Coronary artery (tissue), 2 donors: ENCODE measurements around the gene CATSPER4.

Experiments
- DNase-seq: peaks from one replicate; pipeline ENCODE4 v3.0.0-alpha.2; 2017; ENCODE audit warnings: low spot score
- H3K27ac ChIP-seq, 2 donors: fragments of 200-600 bp; sonication (generic); one replicate each; pipeline ENCODE4 v1.5.1; 2016 to 2019
- H3K4me3 ChIP-seq: fragments of 200-600 bp; sonication (generic); 2 replicates; pipeline ENCODE4 v1.5.1; 2016; ENCODE audit warnings: mild to moderate bottlenecking, moderate library complexity
- CTCF ChIP-seq: fragments of 200-600 bp; sonication (generic); IDR thresholded peaks from one replicate; pipeline ENCODE4 v1.5.1; 2019; ENCODE audit warnings: antibody characterized with exemption

The CATSPER4 gene

DNA sequence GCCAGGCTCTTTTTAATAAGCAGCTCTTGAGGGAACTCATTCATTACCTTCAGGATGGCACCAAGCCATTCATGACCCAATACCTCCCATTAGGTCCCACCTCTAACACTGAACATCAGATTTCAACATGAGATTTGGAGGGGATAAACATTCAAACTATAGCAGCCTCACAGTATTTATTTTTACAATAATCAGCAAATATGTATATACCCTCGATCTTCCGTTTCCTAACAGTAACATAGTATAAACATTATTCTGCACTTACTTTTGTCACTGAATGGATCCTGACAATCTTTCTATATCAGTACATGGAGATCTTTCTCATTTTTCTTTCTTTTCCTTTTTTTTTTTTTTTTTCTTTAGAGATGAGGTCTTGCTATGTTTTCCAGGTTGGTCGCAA lies 5.4 kb downstream of the CATSPER4 start:
- Histone ChIP-seq H3K4me3 (no peak overlapping the region), H3K27ac (no peak overlapping the region)
- TF ChIP-seq CTCF, result no peak
- no peak for DNase-seq

DNA sequence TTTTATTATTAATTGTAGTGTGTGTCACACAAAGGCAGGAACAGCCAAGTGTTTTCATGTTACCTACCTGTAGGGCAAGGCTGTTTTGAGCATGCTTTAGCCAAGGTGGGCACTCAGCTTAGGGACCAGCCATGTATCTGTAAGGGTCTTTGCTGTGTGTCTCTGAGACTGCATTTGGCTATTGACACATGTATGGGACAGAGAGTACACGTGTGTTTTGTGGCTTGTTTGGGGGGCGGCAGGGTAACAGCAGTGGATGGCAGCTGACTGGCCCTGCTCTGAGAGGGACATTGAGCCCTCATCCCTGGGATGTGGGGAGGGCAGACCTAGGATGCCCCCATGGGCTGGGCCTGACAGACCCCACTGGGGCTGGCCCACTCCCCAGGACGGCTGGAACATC lies 6.9 kb downstream of the CATSPER4 start:
- Histone ChIP-seq H3K4me3 (no peak overlapping the region), H3K27ac (no peak overlapping the region)
- no peak for TF ChIP-seq CTCF
- DNase-seq, result no peak

DNA sequence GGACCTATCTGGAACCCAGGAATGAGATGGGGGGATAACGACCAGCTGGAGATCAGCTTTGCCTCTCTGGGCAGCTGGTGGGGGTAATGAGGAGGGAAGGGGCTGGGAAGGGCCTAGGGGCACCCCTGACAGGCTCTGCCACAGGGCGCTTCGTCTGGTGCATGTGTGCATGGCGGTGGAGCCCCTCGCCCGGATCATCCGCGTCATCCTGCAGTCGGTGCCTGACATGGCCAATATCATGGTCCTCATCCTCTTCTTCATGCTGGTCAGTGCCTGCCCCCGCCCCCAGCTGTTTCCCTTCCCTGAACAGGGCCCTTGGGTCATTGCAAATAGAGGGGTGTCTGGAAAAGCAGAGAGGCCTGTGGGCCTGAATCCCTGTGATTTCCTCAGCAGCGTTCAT lies 7.4 kb downstream of the CATSPER4 start:
- H3K27ac ChIP-seq, result no peak overlapping the region
- H3K4me3 ChIP-seq, result no peak overlapping the region
- no peak for TF ChIP-seq CTCF
- no peak for DNase-seq

- TF ChIP-seq CTCF, result no peak
- H3K4me3 ChIP-seq, result no peak overlapping the region
- no peak overlapping the region for H3K27ac ChIP-seq
- no peak for DNase-seq
Observed at GRCh38 chr1:26200413-26200812, 10.0 kb downstream of the CATSPER4 start.

DNA sequence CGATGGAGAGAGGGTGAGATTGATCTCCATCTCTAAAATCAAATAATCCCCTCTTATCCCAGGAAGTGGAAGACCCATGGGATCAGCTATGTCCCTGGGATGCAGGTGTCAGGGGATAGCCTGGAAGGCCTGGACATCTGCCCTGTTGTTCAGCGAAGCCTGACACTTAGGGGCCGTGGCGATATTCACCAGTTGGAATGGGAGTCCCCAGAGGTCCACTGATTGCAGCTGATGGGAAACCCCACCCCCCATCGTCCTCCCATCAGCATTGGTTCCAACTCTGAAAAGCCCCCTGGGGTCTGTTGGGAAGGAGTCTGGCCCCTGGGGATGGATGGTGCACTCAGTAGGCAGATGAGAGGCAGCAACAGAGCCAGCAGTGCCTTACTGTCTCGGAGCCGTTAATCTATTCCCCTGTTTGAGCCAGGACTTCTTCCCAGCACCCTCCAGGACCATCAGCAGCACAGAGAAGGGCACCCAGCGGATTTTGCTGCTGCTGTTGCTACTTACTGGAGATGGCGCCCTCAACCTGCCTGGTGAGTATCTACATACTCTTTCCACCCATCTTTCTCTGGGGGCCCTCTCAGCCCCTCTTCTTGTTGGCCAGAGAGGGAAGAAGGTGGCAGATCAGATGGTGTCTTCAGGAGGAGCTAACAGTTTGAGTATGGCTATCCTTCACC lies 13.4 kb downstream of the CATSPER4 start:
- no peak overlapping the region for H3K4me3 ChIP-seq
- DNase-seq, result no peak
- no peak for TF ChIP-seq CTCF

GRCh38 chr1:26210147-26210870 lies 19.9 kb downstream of the CATSPER4 start:
- no peak for DNase-seq
- Histone ChIP-seq H3K4me3 (no peak overlapping the region), H3K27ac (no peak overlapping the region)
- TF ChIP-seq CTCF, result no peak

More for the DNA sequence above, 13.4 kb downstream of the CATSPER4 start:
- no peak overlapping the region for H3K27ac ChIP-seq

GRCh38 chr1:26212726-26213125 lies 22.3 kb downstream of the CATSPER4 start:
- Histone ChIP-seq H3K4me3 (no peak overlapping the region), H3K27ac (no peak overlapping the region)
- TF ChIP-seq CTCF, result no peak
- no peak for DNase-seq
